ENCODE results near the gene CD9. TPM values are rescaled to one million over a fixed set of nuclear protein-coding genes. Genes with fewer than 3 reads are reported as not detected.
A peak's percentile ranks its signal among the peaks of the same experiment; 100 is the strongest.

The CD9 gene
- total and polyA plus RNA-seq, 4 donors, result 240 to 425 (median 379) TPM

GRCh38 chr12:6235499-6235898 is 35.3 kb downstream of the CD9 start:
- 54 to 70% methylated on average over 9 of the region's 9 CpGs for WGBS, 2 donors
- H3K27ac ChIP-seq (ENCODE audit: low read depth in 1 of 2, low read length in 1 of 2), result peak overlapping the region in 1 of 2 donors; percentile 48

GRCh38 chr12:6235906-6236640 is 35.9 kb downstream of the CD9 start:
- peak overlapping the region in 1 of 2 donors; percentile 48 for H3K27ac ChIP-seq (ENCODE audit: low read depth in 1 of 2, low read length in 1 of 2)
- DNase-seq (no peak), ATAC-seq (ENCODE audit: insufficient read depth, low FRiP score) (no peak)
- TF ChIP-seq CTCF (IDR thresholded peaks at IDR 0.05; ENCODE audit: control extremely low read depth, extremely low read depth), result no peak
- H3K9me3 ChIP-seq (ENCODE audit: control insufficient read depth in 4 of 4, insufficient read depth in 3 of 4, low read length in 3 of 4), result no peaks in the 10 kb centered on the region
- H3K9ac ChIP-seq (ENCODE audit: insufficient read depth in 1 of 2, low read length in 2 of 2), result no peak overlapping the region
- no peaks in the 10 kb centered on the region for H3K27me3 ChIP-seq (ENCODE audit: control insufficient read depth in 3 of 3, insufficient read depth in 3 of 3, low read length in 2 of 3)
- H3K36me3 ChIP-seq (ENCODE audit: control insufficient read depth in 4 of 4, insufficient read depth in 4 of 4, low read length in 4 of 4), result peaks cover 0 to 45% (median 1%) of the 10 kb centered on the region in 4 donors
- 76 to 82% methylated on average over 22 of the region's 22 CpGs for WGBS, 2 donors
- peaks cover 0 to 20% (median 6%) of the 10 kb centered on the region in 5 donors for H3K4me1 ChIP-seq (ENCODE audit: control insufficient read depth in 5 of 5, insufficient read depth in 5 of 5, low read length in 5 of 5)
- no peak overlapping the region for H3K4me3 ChIP-seq

More at GRCh38 chr12:6235499-6235898, 35.3 kb downstream of the CD9 start:
- Histone ChIP-seq H3K27me3 (ENCODE audit: control insufficient read depth in 3 of 3, insufficient read depth in 3 of 3, low read length in 2 of 3) (no peaks in the 10 kb centered on the region), H3K4me3 (no peak overlapping the region), H3K36me3 (ENCODE audit: control insufficient read depth in 4 of 4, insufficient read depth in 4 of 4, low read length in 4 of 4) (peaks cover 0 to 45% (median 1%) of the 10 kb centered on the region in 4 donors), H3K4me1 (ENCODE audit: control insufficient read depth in 5 of 5, insufficient read depth in 5 of 5, low read length in 5 of 5) (peaks cover 4 to 25% (median 9%) of the 10 kb centered on the region in 5 donors), H3K9me3 (ENCODE audit: control insufficient read depth in 4 of 4, insufficient read depth in 3 of 4, low read length in 3 of 4) (no peaks in the 10 kb centered on the region), H3K9ac (ENCODE audit: insufficient read depth in 1 of 2, low read length in 2 of 2) (no peak overlapping the region)
- peak; percentile 60 for ATAC-seq (ENCODE audit: insufficient read depth, low FRiP score)
- no peak for TF ChIP-seq CTCF (IDR thresholded peaks at IDR 0.05; ENCODE audit: control extremely low read depth, extremely low read depth)
- peak; percentile 25 to 55 (median 54) for DNase-seq

GRCh38 chr12:6236641-6236940 is 36.4 kb downstream of the CD9 start:
- Histone ChIP-seq H3K9ac (ENCODE audit: insufficient read depth in 1 of 2, low read length in 2 of 2) (no peak overlapping the region), H3K27me3 (ENCODE audit: control insufficient read depth in 3 of 3, insufficient read depth in 3 of 3, low read length in 2 of 3) (no peaks in the 10 kb centered on the region), H3K4me3 (no peak overlapping the region), H3K27ac (ENCODE audit: low read depth in 1 of 2, low read length in 1 of 2) (peak overlapping the region in 1 of 2 donors; percentile 48), H3K9me3 (ENCODE audit: control insufficient read depth in 4 of 4, insufficient read depth in 3 of 4, low read length in 3 of 4) (no peaks in the 10 kb centered on the region), H3K4me1 (ENCODE audit: control insufficient read depth in 5 of 5, insufficient read depth in 5 of 5, low read length in 5 of 5) (peaks cover 0 to 18% (median 8%) of the 10 kb centered on the region in 5 donors), H3K36me3 (ENCODE audit: control insufficient read depth in 4 of 4, insufficient read depth in 4 of 4, low read length in 4 of 4) (peaks cover 0 to 45% (median 1%) of the 10 kb centered on the region in 4 donors)
- no peak for ATAC-seq (ENCODE audit: insufficient read depth, low FRiP score)
- DNase-seq, result no peak
- WGBS, 2 donors, result 94 to 97% methylated on average over 6 of the region's 6 CpGs
- TF ChIP-seq CTCF (IDR thresholded peaks at IDR 0.05; ENCODE audit: control extremely low read depth, extremely low read depth), result no peak

All from lung (tissue), 12 donors.